Kidney tubule cell (primary cell): ENCODE results near the gene CABP7.
A peak's percentile ranks its signal among the peaks of the same experiment; 100 is the strongest.

Experiments used
- DNase-seq: peaks from one replicate; pipeline ENCODE4 v3.0.0-alpha.2; 2018; ENCODE audit warnings: low spot score

Gene CABP7

GRCh38 chr22:29702000-29702930 lies 17.5 kb upstream of the CABP7 start:
- no peak for DNase-seq

DNA sequence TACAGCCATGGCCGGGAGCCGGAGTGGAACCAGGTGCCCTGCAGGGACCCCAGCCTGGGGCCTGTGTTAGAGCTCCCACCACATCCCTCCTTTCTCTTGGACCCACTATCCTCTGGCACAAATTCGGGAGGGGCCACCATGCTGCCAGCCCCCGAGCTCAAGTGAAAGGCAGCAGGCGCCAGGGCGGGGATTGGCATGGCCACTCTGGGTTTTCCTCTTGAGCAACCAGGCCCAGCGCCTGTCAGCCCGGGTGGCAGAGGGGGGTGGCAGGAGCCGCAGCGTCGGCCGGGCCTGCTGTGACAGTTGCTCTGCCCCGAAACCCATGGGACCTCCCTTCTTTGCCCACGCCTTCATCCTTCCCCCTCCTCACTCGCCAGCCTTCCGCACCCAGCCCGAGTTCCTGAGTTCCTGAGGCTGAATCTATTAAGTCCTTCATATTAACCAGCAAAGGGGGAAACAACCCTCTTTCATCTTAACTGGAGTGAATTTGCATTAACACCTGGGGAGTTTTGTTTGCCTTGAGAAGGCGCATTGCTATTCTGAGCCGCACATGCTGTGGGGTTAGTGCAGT lies 16.8 kb upstream of the CABP7 start:
- no peak for DNase-seq

- DNase-seq: no peak
These were observed 16.1 kb upstream of the CABP7 start for GRCh38 chr22:29703569-29704195.

GRCh38 chr22:29704528-29705285 lies 15.1 kb upstream of the CABP7 start:
- peak; percentile 34 for DNase-seq

GRCh38 chr22:29705651-29706050 lies 14.2 kb upstream of the CABP7 start:
- no peak for DNase-seq

DNA sequence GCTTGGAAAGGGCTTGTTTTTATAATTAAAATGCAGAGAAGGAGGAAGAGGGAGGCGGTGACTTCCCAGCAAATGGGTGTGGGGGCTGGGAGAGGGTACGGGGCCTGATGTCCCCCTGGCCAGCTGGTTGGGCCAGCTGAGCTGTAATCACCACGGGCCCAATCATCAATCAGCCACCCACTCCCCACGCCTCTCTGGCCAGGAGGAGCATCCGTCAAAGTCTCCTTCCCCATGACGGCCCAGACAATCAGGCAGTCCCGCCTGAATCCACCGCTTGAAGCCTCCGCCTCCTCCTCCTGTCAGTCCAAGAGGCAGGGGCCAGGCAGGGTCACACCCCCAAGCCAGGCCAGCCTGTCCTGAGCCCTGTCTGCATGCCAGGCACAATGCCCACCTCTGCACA lies 13.3 kb upstream of the CABP7 start:
- no peak for DNase-seq

GRCh38 chr22:29707010-29707409 lies 12.8 kb upstream of the CABP7 start:
- DNase-seq: no peak

DNA sequence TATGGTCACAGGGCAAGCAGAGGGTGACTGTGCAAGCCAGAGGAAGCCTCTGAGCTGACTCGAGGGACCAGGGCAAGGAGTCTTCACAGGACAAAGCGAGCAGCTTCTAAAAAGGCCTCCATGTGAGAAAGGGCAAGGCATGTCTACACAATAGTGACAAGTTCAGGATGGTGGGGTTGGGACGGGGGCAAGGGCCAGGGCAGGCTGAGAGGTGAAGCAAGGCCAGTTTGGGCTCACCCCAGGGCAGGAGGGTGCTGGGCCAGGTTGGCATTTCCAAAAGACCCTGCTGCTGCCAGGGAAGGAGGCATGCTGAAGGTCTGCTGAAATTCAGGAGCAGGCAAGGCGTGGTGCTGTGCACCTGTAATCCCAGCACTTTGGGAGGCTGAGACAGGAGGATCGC lies 12.3 kb upstream of the CABP7 start:
- no peak for DNase-seq

DNA sequence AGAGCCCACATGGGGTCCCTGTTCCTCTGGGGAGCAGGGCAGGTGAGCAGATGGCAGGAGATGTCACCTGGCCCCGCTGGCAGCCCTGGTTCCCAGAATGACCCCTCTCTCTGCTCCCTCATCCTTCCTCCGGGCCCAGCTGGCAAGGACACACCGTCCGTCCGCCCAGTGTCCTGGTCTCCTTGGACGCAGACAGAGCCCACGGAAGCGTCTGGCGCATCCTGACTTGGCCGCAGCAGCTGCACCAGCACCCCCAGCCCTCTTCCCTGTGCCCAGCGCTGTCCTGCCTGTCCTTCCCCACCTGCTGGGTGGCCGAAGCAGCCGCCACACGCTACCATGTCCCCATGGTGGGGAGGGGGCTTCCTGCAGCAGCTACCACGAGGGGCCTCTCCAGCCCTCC lies 9.6 kb upstream of the CABP7 start:
- DNase-seq: no peak

DNA sequence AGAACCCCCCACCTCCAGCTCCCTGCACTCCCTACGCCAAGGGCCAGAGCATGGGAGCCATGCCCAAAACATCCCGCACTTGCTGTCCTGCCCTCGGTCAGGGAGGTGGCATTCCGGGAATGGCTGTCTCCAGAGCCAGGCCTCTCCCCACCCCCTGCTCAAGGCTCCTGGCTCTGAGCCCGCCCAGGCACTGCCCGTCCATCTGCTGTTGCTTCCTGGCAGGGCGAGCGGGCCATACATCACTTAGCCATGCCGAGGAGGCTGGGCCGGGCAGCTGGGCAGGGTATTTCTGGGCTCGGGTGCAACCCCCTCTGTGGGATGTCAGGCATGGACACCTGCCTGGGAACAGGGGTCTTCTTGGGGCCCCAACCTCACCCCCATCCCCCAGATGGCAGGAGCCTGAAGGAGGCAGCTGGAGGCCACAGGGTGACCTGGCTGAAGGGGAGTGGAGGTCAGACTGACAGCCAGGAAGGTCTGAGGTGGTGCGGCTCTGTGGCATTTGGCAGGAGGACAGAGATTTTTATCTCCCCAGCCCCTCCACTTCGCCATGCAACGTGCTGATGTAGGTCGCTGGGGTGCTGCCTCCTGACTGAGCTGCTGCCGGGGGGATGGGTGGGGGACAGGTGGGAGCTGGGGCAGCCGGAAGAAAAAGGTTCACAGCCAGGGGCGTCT lies 8.7 kb upstream of the CABP7 start:
- DNase-seq: no peak

DNA sequence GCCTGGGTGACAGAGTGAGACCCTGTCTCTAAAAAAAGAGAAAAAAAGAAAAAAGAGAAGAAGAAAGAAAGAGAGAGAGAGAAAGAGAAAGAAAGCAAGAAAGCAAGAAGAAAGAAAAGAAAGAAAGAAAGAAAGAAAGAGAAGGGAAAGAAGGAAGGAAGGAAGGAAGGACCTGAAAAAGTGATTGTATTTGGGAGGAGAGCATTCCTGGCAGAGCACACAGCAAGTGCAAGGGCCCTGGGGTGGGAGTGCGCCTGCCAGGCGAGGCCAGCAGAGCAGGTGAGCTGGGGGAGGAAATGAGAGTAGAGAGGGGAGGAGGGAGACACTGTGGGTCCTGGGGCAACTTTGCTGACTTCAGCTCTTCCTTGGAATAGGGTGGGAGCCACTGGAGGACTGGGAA lies 7.7 kb upstream of the CABP7 start:
- no peak for DNase-seq

DNA sequence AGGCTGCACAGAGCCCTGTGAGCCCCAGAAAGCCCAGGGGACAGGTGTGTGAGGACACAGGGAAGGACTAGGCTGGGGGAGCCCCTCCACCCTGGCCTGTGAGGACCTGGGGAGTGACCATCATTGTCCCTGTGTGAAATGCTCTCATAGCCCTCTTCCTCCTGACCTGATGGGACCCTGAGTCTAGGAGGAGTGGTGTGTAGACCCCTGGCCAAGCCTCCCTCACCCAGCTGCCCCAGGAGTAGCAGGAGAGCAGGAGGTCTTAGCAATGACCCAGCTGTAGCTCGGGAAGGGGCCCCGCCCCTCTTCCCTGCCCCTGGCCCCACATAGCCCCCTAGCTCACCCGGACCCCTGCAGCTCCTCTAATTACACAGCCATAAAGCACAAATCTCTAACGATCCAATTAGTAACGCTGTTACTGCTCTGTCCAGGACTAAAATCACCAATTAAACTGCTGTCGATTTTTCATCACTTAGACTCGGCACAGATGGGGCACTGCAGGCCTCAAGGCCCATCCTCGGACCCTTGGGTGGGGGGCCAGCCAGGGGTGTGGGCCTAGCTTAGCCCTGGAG lies 6.6 kb upstream of the CABP7 start:
- no peak for DNase-seq

DNA sequence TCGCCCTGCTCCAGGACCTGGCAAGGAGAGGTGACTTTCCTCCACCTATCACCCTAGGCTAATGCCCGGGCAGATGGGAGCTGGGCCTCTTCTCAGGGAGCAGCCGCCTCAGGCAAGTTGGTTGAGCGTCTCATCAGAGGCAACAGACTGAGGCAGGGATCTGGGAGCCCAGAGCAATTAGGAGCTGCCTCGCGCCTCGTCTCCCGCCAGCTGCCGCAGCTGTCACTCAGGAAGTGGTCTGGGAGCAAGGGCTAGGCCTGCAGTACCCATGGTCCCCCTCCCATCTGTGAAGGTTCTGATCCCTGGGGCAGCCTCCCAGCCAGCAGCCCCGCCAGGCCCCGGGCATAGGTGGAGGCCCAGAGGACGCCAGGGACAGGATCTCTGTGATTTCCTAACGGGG lies 4.6 kb upstream of the CABP7 start:
- no peak for DNase-seq

- no peak for DNase-seq
These were observed 4.1 kb upstream of the CABP7 start for GRCh38 chr22:29715705-29716104.

- peak; percentile 70 for DNase-seq
These were observed 2.8 kb upstream of the CABP7 start for GRCh38 chr22:29716814-29717545.

DNA sequence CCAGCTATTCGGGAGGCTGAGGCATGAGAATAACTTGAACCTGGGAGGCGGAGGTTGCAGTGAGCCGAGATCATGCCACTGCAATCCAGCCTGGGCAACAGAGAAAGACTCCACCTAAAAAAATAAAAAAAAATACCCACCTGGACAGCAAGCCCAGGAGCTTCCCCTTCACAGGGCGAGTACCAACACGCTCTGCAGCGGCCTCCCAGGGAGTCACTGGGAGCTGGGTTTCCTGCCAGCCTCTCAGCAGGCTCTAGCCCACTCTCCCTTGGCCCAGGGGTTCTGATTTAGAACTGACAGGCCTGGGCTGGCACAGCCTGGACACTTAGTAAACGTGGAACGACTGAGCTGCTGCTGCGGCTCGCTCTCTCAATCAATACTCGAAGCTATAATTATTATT lies 2.0 kb upstream of the CABP7 start:
- no peak for DNase-seq

DNA sequence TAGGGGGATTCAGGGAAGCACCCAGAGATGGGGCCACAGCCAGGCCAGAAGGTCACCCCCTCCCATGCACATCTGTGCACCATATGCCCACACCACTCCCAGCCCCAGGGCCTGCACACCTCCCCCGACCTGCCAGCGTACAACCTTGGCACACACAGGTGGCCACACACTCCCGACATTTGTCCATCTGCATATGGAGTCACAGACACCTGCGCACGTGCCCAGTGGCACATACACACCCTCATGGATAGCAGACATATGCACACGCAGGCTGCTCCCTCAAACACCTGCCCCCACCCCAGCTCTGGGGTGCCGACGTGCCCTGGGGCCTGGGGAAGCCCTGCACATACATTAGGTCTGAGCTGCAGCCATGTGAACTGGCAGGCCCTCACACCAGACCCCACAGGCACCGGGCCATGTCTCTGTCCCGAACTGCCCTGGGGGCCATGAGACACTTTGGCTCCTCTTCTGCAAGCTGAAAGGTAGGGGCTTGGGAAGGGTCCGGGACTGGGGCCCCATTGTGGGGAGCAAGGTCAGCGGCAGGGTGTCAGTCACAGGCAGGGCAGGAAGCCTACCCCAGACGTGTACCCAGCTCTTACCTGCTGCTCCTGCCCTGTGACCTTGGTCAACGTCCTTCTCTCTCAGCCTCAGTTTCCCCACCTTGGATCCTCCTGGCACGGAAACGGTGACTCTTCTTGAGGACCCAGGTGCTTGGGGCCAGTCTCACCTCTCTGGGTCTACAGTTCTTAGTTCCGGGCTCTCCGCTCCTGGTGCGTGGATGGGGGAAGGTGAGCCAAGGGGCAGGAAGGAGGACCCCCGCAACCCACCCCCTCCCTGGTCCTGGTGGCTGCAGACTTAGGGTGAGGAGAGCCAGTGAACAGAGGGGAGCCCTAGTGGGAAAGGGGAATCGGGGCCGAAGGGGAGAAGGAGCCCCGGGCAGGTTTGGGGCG lies 579 bp upstream of the CABP7 start:
- no peak for DNase-seq

- DNase-seq: no peak
These were observed 1.1 kb downstream of the CABP7 start for GRCh38 chr22:29720811-29721323.

GRCh38 chr22:29722151-29722550 lies 2.3 kb downstream of the CABP7 start:
- no peak for DNase-seq
